H1 (cell line): ENCODE measurements around the gene STARD6. TPM values are rescaled to one million over a fixed set of nuclear protein-coding genes. Genes with fewer than 3 reads are reported as not detected.

Experiments
- KDM4A ChIP-seq: IDR thresholded peaks from one replicate; pipeline ENCODE4 v1.7.1; 2012; ENCODE audit warnings: low read depth, mild to moderate bottlenecking, moderate library complexity, low read length, inconsistent platforms; ENCODE audit not compliant: severe bottlenecking
- SAP30 ChIP-seq: fragments of 300-600 bp; sonication (generic); IDR thresholded peaks from 2 replicates; pipeline ENCODE4 v1.7.1; 2012; ENCODE audit warnings: low read length, moderate library complexity, mild to moderate bottlenecking, inconsistent platforms; ENCODE audit not compliant: insufficient read depth, insufficient replicate concordance
- polyA plus RNA-seq, 7 experiments: library from polyadenylated mRNA; depleted of rRNA in 3 of 7; stranded (reverse) in 5 of 7; unstranded in 2 of 7; fragments of >200 nt in 5 of 7; fragments of 200-250 nt in 2 of 7; gene quantifications; 1 replicate in 5 of 7; 2 replicates in 1 of 7; 4 replicates in 1 of 7; pipeline versions ENCODE4 v1.2.1 to v1.2.3, GENCODE V29; 2011 to 2013; ENCODE audit warnings: missing spikeins in 2 of 7, mixed read lengths in 2 of 7
- total RNA-seq: library from RNA; stranded (reverse); fragmentation: NEBNext Ultra II Directional; extraction: Animal tissue kit (Norgen Biotek cat#: 25700); gene quantifications from 2 replicates; pipeline ENCODE4 v1.2.1, GENCODE V29; 2021

STARD6 gene
- total and polyA plus RNA-seq, 2 of the 8 experiments (the other 6 are each of a cell fraction or from before 2014, with no cell fraction given): not detected

GRCh38 chr18:54381640-54382039 lies 24.0 kb upstream of the STARD6 start (continued):
- TF ChIP-seq SAP30 (no peak), KDM4A (no peak)
